Adrenal gland (tissue), 5 donors: Measurements from ENCODE around the gene STT3B.

ENCODE experiments used
- CTCF ChIP-seq, 6 experiments: fragments of 450-650 bp in 4 of 6; fragments of 200-600 bp in 2 of 6; sonication (generic) in 1 of 6; IDR thresholded peaks; 1 replicate in 5 of 6; 2 replicates in 1 of 6; pipeline versions ENCODE4 v1.5.1 to v1.8.0; 2016 to 2021; ENCODE audit warnings: antibody characterized with exemption in 6 of 6, mild to moderate bottlenecking in 2 of 6, moderate library complexity in 1 of 6
- POLR2A ChIP-seq, 2 donors: fragments of 450-650 bp; IDR thresholded peaks; one replicate each; pipeline ENCODE4 v1.6.1; 2017; ENCODE audit warnings: antibody characterized with exemption in 2 of 2, mild to moderate bottlenecking in 2 of 2, moderate library complexity in 1 of 2
- donor health status: DM: no; HTN: no; CAD: no.

GRCh38 chr3:31636694-31637442 lies 104.1 kb downstream of the STT3B start:
- TF ChIP-seq CTCF (IDR thresholded peaks at IDR 0.05) (no peak), POLR2A (IDR thresholded peaks at IDR 0.05) (no peak)
